ENCODE measurements around the gene SLC41A1. TPM values are rescaled to one million over a fixed set of nuclear protein-coding genes. Genes with fewer than 3 reads are reported as not detected.

Gene SLC41A1
- total RNA-seq, 1 donor from 2014 or later = 17.7 TPM

- Histone ChIP-seq H3K4me3 (no peak overlapping the region), H3K4me1 (no peaks in the 10 kb centered on the region), H3K9me3 (no peaks in the 10 kb centered on the region), H3K27me3 (no peaks in the 10 kb centered on the region), H3K36me3 (no peaks in the 10 kb centered on the region), H3K27ac (no peak overlapping the region)
- intact Hi-C loops (cut with DNase I) = no loop called here
- no peak for DNase-seq (ENCODE audit: extremely low spot score in 2 of 2)
- no peak for TF ChIP-seq CTCF (IDR thresholded peaks at IDR 0.05)
- no peak for TF ChIP-seq POLR2A (IDR thresholded peaks at IDR 0.05)
- no peak for TF ChIP-seq POLR2AphosphoS5 (IDR thresholded peaks at IDR 0.05; ENCODE audit: insufficient read depth in 1 of 2, low read depth in 1 of 2)
Measured at GRCh38 chr1:205842229-205842628, 29.2 kb upstream of the SLC41A1 start.

- no peak overlapping the region for H3K27ac ChIP-seq
- intact Hi-C loops (cut with DNase I) = no loop called here
Measured at GRCh38 chr1:205840146-205840923, 27.3 kb upstream of the SLC41A1 start.

DNA sequence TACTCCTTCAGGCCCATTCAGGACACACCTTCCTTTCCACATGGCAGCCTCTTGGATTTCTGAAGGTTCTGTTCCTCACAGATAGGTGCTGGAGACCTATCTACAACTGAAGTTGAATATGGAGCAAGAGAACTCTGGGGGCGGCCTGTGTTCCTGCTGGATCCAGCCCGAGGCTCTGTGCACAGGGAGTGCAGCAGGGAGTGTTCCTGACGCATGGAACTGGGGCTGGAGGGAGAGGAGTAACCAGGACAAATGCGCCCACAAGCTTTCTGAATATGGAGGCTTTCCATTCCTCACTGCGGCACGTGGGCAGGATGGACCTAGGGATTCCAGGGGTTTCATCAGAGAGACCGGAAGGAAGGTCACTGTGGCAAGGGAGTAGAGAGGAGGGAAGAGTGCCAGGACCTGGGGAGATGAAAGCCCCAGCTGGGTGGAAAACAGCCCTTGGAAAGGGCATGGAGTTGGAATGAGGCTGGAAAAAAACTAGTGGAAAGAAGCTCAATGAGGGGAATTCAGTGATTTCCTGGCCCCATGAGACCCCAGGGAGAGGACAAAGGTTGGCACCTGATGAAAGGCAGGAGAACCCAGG, 24.5 kb upstream of the SLC41A1 start:
- Histone ChIP-seq H3K9me3 (no peaks in the 10 kb centered on the region), H3K27ac (no peak overlapping the region), H3K4me1 (no peaks in the 10 kb centered on the region), H3K27me3 (no peaks in the 10 kb centered on the region), H3K4me3 (no peak overlapping the region), H3K36me3 (no peaks in the 10 kb centered on the region)
- intact Hi-C loops (cut with DNase I) = no loop called here
- no peak for DNase-seq (ENCODE audit: extremely low spot score in 2 of 2)
- TF ChIP-seq POLR2AphosphoS5 (IDR thresholded peaks at IDR 0.05; ENCODE audit: insufficient read depth in 1 of 2, low read depth in 1 of 2) (no peak), POLR2A (IDR thresholded peaks at IDR 0.05) (no peak), CTCF (IDR thresholded peaks at IDR 0.05) (no peak)

More at GRCh38 chr1:205840146-205840923, 27.3 kb upstream of the SLC41A1 start:
- Histone ChIP-seq H3K36me3 (no peaks in the 10 kb centered on the region), H3K27me3 (no peaks in the 10 kb centered on the region), H3K4me3 (no peak overlapping the region), H3K9me3 (no peaks in the 10 kb centered on the region), H3K4me1 (no peaks in the 10 kb centered on the region)
- no peak for DNase-seq (ENCODE audit: extremely low spot score in 2 of 2)
- TF ChIP-seq POLR2AphosphoS5 (IDR thresholded peaks at IDR 0.05; ENCODE audit: insufficient read depth in 1 of 2, low read depth in 1 of 2) = no peak
- TF ChIP-seq POLR2A (IDR thresholded peaks at IDR 0.05) = no peak
- TF ChIP-seq CTCF (IDR thresholded peaks at IDR 0.05) = no peak

DNA sequence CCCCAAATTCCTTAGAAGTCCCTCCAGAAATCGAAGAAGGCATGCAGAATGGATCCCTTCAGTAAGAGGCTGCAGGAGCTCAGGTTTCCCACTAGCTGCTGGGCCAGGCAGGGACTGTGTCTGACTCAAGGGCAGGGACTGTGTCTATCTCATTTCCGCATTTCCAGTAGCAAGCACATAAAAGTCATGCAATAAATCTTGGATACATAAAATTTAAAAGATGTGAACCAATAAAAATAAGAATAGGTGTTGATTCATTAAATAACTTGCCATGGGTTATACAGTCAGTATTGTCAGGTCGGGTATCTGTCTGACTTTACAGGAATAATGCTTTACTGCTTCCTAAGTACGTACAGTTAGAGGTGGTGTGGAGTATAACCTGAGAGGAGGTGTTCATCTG, 21.8 kb upstream of the SLC41A1 start:
- Histone ChIP-seq H3K36me3 (no peaks in the 10 kb centered on the region), H3K27ac (no peak overlapping the region), H3K4me3 (no peak overlapping the region), H3K27me3 (no peaks in the 10 kb centered on the region), H3K9me3 (no peaks in the 10 kb centered on the region), H3K4me1 (no peaks in the 10 kb centered on the region)
- intact Hi-C loops (cut with DNase I) = no loop called here
- no peak for TF ChIP-seq POLR2AphosphoS5 (IDR thresholded peaks at IDR 0.05; ENCODE audit: insufficient read depth in 1 of 2, low read depth in 1 of 2)
- DNase-seq (ENCODE audit: extremely low spot score in 2 of 2) = no peak

GRCh38 chr1:205832326-205832751, 19.3 kb upstream of the SLC41A1 start:
- Histone ChIP-seq H3K27ac (no peak overlapping the region), H3K4me3 (no peak overlapping the region), H3K9me3 (no peaks in the 10 kb centered on the region), H3K4me1 (no peaks in the 10 kb centered on the region), H3K27me3 (no peaks in the 10 kb centered on the region), H3K36me3 (no peaks in the 10 kb centered on the region)
- no peak for DNase-seq (ENCODE audit: extremely low spot score in 2 of 2)
- intact Hi-C loops (cut with DNase I) = no loop called here
- TF ChIP-seq POLR2A (IDR thresholded peaks at IDR 0.05) = no peak
- TF ChIP-seq CTCF (IDR thresholded peaks at IDR 0.05) = no peak
- TF ChIP-seq POLR2AphosphoS5 (IDR thresholded peaks at IDR 0.05; ENCODE audit: insufficient read depth in 1 of 2, low read depth in 1 of 2) = no peak

Measured in vagina (tissue), 2 donors.